T-helper 17 cell (primary cell): ENCODE results near the gene CLDN14. TPM values are rescaled to one million over a fixed set of nuclear protein-coding genes. Genes with fewer than 3 reads are reported as not detected.
"Not testable (repeated sequence)": the region's sequence is repeated elsewhere in the genome, so short reads cannot be mapped to it uniquely, and the experiment has no call there.

Experiments
- ATAC-seq: fragments of 150-1000 bp; cut with Tn5 transposase; 2 replicates; pipeline ENCODE4 v1.10.0; 2021; ENCODE audit warnings: mild to moderate bottlenecking, moderate library complexity
- DNase-seq, 3 donors: peaks; one replicate each; pipeline versions ENCODE4 v3.0.0 to v3.0.0-alpha.2; 2020 to 2021
- H3K9me3 ChIP-seq: one replicate; pipeline ENCODE4 v1.7.0; 2013; ENCODE audit warnings: low read length, mild to moderate bottlenecking; ENCODE audit not compliant: control insufficient read depth, poor library complexity, severe bottlenecking
- H3K27ac Mint-ChIP-seq: one replicate; pipeline ENCODE4 v1.8.0; 2022; ENCODE audit warnings: mild to moderate bottlenecking, moderate library complexity, mixed read lengths
- H3K27me3 Mint-ChIP-seq: one replicate; pipeline ENCODE4 v1.8.0; 2022; ENCODE audit warnings: mixed read lengths
- H3K36me3 Mint-ChIP-seq: one replicate; pipeline ENCODE4 v1.8.0; 2022; ENCODE audit warnings: low read depth, mixed read lengths
- H3K4me1 Mint-ChIP-seq: one replicate; pipeline ENCODE4 v1.8.0; 2022; ENCODE audit warnings: mild to moderate bottlenecking, mixed read lengths
- H3K4me3 Mint-ChIP-seq: one replicate; pipeline ENCODE4 v1.8.0; 2022; ENCODE audit warnings: mild to moderate bottlenecking, moderate library complexity, mixed read lengths
- total RNA-seq, 4 donors: library from RNA in 2 of 4; stranded (reverse) in 2 of 4; gene quantifications; one replicate each; pipeline ENCODE4 v1.2.3 and lab custom pipeline; 2022 to 2026

Gene CLDN14
- total RNA-seq, 2 donors from 2014 or later = not detected

DNA sequence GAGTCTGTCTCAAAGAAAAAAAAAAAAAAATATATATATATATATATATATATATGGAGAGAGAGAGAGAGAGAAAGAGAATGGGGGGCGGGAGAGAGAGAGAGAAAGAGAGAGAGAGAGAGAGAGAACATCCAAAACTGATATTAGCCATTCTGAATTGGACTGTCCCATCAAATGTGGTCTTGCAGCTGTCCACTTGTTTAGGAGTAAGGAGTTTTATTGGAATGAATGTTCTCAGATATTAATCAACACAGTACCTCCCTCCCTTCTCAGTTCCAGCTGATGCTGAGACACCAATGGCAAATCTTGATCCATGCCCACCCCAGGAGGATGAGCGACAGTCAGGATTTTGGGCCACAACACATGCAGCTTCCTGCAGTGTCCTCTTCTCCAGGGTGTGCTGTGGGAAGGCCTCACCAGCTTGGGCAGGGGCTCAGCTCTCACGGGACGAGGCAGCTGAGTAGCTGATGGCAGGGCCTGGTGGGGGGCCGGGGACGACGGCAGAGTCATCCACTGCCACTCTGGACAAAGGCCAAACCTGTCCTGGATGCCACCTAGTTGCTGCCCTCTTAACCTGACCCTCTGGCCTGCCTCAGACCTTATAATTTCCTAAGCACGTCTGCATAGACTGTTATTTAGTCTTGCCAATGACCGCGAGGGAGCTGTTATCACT, 9.3 kb upstream of the CLDN14 start:
- Mint-ChIP-seq H3K27ac (no peak overlapping the region), H3K4me1 (no peaks in the 10 kb centered on the region), H3K36me3 (no peaks in the 10 kb centered on the region), H3K27me3 (peaks cover 39% of the 10 kb centered on the region), H3K4me3 (no peak overlapping the region)
- no peak for ATAC-seq
- no peaks in the 10 kb centered on the region for H3K9me3 ChIP-seq
- DNase-seq = no peak

DNA sequence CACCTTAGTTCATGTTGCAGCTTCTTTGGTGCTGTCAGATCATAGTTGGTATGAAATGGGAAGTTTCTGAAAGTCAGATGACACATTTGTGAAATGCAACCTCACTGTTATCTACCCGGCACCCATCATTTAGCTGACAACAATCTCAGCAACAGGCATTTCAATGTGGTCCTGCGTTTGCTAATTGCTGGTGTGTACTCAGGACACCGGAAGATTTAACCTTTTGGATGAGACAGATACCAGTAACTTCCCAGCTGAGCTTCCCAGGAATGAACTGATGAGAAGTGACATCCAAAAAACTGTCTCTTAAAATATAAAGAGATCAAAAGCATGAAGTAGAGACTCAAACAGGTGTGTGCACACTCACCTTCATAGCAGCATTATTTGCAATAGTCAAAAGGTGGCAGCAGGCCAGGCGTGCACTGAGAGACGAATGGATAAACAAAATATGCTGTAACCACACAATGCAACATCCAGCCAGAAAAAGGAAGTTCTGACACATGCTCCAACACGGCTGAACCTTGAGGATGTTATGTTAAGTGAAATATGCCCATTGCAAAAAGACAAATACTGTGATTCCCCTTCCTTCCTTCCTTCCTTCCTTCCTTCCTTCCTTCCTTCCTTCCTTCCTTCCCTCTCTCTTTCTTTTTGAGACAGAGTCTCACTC, 7.9 kb upstream of the CLDN14 start:
- Mint-ChIP-seq H3K4me3 (no peak overlapping the region), H3K36me3 (no peaks in the 10 kb centered on the region), H3K27ac (no peak overlapping the region), H3K4me1 (no peaks in the 10 kb centered on the region), H3K27me3 (peaks cover 46% of the 10 kb centered on the region)
- H3K9me3 ChIP-seq = no peaks in the 10 kb centered on the region
- no peak for ATAC-seq
- no peak for DNase-seq

DNA sequence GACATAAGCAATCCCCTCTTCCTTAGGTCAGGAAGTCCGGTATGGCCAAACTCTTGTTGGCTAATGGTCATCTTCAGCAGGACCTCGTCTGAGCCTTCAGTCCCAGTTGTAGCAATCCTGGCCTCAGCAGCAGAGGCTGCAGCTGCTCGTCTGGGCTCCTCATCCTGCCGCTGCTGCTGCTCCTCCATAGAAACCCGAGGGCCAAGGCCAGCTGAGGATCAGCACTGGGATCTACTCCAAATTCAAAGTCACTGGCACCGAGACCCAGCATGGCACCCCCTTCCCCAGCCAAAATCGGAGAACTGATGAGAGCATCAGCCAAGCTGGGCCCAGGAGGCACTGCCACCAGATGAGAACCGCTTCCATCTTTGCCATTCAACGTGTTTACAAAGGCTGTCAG, 6.3 kb upstream of the CLDN14 start:
- H3K4me3 Mint-ChIP-seq = no peak overlapping the region
- peaks cover 39% of the 10 kb centered on the region for H3K27me3 Mint-ChIP-seq
- H3K36me3 Mint-ChIP-seq = no peaks in the 10 kb centered on the region
- no peak overlapping the region for H3K27ac Mint-ChIP-seq
- no peaks in the 10 kb centered on the region for H3K9me3 ChIP-seq
- H3K4me1 Mint-ChIP-seq = no peaks in the 10 kb centered on the region
- ATAC-seq (no peak), DNase-seq (no peak)

DNA sequence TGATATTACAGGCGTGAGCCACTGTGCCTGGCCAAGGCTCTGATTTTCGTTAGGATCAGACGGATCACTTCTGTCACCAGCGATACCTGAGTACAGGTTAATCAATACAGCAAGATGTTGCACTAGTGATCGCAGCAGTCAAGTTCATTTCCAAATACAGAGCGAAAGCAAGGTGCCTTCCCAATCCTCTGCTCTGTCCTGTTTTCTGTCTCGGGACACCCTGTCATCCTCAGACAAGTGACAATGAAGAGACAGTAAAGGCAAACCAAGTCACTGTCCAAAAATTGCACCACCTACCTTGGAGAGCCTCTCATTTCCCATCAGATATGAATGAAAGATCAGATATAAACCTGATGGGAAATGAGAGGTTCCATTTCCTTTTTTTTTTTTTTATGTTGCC, 5.6 kb upstream of the CLDN14 start:
- H3K4me1 Mint-ChIP-seq = no peaks in the 10 kb centered on the region
- H3K4me3 Mint-ChIP-seq = no peak overlapping the region
- H3K27me3 Mint-ChIP-seq = peaks cover 34% of the 10 kb centered on the region
- no peaks in the 10 kb centered on the region for H3K36me3 Mint-ChIP-seq
- DNase-seq (no peak), ATAC-seq (no peak)
- H3K27ac Mint-ChIP-seq = no peak overlapping the region
- H3K9me3 ChIP-seq = no peaks in the 10 kb centered on the region

DNA sequence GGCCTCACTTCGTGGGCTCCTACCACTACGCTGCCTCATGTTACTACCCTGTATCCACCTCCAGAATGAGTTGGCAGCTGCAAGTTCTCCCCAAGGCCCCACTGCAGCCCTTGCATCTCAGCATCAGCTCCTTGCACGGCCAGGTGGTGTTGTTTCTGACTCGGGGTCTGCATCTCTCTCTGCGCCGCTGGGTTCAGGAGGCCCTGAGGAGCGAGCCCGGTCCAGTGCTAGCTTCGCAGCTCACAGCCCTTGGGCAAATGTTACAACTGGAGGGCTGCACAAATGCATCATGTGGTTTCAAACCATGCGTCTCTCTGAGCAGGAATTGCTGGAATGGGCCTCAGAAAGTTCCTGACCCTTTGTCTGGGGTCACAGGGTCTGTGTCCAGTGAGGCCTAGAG, 3.2 kb upstream of the CLDN14 start:
- DNase-seq = no peak
- Mint-ChIP-seq H3K27me3 (peaks cover 46% of the 10 kb centered on the region), H3K4me1 (no peaks in the 10 kb centered on the region), H3K36me3 (peaks cover 2% of the 10 kb centered on the region), H3K4me3 (no peak overlapping the region), H3K27ac (no peak overlapping the region)
- no peak for ATAC-seq
- H3K9me3 ChIP-seq = no peaks in the 10 kb centered on the region

DNA sequence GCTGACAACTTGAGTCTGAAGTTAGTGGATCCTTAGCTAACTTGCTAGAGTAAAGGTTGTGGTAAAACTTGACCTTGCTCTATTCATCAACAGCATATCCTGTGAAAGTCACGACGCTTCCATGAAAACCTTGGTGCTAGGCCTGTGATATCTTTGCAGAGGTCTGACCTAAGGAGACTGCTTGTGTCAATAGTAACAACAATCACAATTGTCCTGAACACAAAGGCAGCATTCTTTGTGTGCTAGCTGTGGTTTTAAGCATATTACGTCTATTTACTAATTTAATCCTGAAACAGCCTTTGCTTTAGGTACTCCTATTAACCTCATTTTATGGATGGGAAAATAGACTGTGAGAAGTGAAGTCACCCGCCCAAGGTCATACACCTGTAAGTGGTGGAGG, 2.8 kb upstream of the CLDN14 start:
- ATAC-seq = no peak
- no peaks in the 10 kb centered on the region for H3K9me3 ChIP-seq
- DNase-seq = no peak
- Mint-ChIP-seq H3K4me3 (no peak overlapping the region), H3K27me3 (peaks cover 45% of the 10 kb centered on the region), H3K4me1 (no peaks in the 10 kb centered on the region), H3K27ac (no peak overlapping the region), H3K36me3 (peaks cover 2% of the 10 kb centered on the region)

DNA sequence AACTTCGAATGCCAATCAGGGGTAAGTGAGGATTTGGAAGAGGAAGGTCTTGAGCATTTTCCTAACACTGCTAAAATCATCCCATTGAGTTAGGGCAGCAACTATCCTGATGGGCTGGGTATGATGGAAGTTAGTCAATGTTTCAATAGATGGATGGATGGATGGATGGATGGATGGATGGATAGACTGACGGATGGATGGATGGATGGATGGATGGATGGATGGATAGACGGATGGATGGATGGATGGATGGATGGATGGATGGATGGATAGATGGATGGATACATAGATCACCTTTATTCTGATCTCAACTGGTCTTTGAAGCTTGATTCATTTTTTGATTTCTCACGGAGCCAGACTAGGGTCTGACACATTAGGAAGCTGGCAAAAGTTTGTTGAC, 2.3 kb upstream of the CLDN14 start:
- H3K4me3 Mint-ChIP-seq = no peak overlapping the region
- H3K36me3 Mint-ChIP-seq = peaks cover 2% of the 10 kb centered on the region
- H3K27ac Mint-ChIP-seq = no peak overlapping the region
- no peaks in the 10 kb centered on the region for H3K4me1 Mint-ChIP-seq
- peaks cover 45% of the 10 kb centered on the region for H3K27me3 Mint-ChIP-seq
- H3K9me3 ChIP-seq = no peaks in the 10 kb centered on the region
- no peak for ATAC-seq
- DNase-seq = no peak

DNA sequence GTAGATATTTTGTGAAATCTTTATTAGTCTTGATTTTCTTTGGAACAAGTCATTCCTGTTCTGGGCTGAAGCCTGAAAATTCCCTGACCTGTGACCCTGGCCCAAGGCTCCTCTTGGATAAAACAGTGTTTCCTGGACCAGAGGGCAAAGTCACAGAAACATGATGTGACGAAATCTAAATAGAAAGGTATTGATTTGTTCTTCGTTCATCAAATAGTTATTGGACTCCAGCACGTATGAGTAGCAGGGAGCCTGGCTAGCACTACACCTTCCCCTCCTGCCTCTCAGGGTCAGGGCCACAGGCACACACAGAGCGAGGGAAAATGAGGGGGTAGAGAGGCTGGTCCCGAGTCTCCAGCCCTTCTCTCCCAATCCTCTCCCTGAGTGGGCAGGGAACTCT, 1.7 kb upstream of the CLDN14 start:
- ATAC-seq (no peak), DNase-seq (no peak)
- peaks cover 40% of the 10 kb centered on the region for H3K27me3 Mint-ChIP-seq
- H3K36me3 Mint-ChIP-seq = peaks cover 2% of the 10 kb centered on the region
- no peaks in the 10 kb centered on the region for H3K4me1 Mint-ChIP-seq
- no peaks in the 10 kb centered on the region for H3K9me3 ChIP-seq
- H3K27ac Mint-ChIP-seq = no peak overlapping the region
- H3K4me3 Mint-ChIP-seq = no peak overlapping the region

DNA sequence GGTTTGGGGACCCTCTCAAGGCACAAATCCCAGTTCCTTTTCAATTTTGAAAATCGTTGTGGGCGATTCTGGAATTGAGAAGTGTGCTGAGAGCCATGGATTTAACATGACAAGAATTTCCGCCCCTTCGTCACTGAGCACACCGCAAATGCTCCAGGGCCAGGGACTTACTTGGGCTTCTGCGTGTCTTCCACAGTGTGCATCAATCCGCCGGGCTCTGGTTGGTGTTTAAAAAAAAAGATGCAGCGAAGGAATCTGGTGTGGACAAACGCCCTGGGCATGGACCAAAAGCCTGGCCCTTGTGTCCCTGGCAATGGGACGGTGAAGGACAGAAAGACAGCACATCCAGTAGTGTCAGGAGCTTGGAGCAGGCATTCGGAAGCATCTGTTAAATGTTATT, 696 bp upstream of the CLDN14 start:
- H3K4me3 Mint-ChIP-seq = no peak overlapping the region
- no peak for ATAC-seq

DNA sequence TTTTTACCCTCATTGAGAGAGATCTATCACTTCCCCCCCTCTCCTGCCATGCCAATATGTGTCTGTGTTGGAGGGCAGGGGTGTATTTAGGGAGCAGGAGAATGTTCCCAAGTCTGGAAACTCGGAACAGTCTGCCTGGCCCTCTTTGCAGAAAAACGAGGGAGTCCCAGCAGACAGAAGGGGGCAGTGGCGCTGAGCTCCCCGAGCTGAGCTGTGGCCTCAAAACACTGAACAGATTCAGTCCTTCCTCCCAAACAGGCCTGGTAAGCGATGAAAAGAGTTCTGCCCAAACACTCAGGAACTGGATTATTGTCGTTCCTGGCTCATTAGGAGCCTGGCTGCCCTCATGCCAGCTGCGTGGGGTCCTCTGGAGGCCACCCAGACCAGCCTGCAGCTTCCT, 981 bp downstream of the CLDN14 start:
- no peaks in the 10 kb centered on the region for H3K9me3 ChIP-seq
- H3K4me1 Mint-ChIP-seq = no peaks in the 10 kb centered on the region
- peaks cover 37% of the 10 kb centered on the region for H3K27me3 Mint-ChIP-seq
- peaks cover 2% of the 10 kb centered on the region for H3K36me3 Mint-ChIP-seq
- no peak for ATAC-seq
- H3K4me3 Mint-ChIP-seq = no peak overlapping the region
- H3K27ac Mint-ChIP-seq = no peak overlapping the region
- no peak for DNase-seq

More for the DNA sequence above, 696 bp upstream of the CLDN14 start:
- H3K27me3 Mint-ChIP-seq = peaks cover 30% of the 10 kb centered on the region
- peaks cover 2% of the 10 kb centered on the region for H3K36me3 Mint-ChIP-seq
- no peak for DNase-seq
- H3K4me1 Mint-ChIP-seq = no peaks in the 10 kb centered on the region
- H3K27ac Mint-ChIP-seq = no peak overlapping the region
- no peaks in the 10 kb centered on the region for H3K9me3 ChIP-seq

DNA sequence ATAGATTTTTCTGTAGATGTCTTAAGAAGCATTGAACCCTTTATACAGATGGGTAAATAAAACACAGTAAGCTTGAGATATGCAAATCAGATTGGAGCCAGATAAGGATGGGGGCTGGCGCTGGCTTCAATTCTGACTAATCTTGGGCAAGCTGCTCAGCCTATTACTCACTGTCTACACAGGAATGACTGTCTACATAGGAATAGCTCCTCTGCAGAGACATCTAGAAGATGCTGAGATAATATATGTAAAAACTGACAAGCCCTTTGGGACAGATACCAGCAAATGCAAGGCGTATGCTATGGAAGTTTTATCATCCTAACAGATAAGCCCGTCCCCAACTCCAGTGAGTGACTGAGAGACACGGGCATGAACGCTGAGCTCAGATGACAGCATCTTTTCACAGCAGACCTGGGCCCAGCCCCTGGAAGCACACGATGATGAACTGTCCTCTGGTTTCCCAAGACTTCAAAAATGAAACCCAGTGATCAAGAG, 1.7 kb downstream of the CLDN14 start:
- no peak overlapping the region for H3K27ac Mint-ChIP-seq
- ATAC-seq (no peak), DNase-seq (no peak)
- no peaks in the 10 kb centered on the region for H3K9me3 ChIP-seq
- H3K4me3 Mint-ChIP-seq = no peak overlapping the region
- H3K36me3 Mint-ChIP-seq = peaks cover 2% of the 10 kb centered on the region
- peaks cover 30% of the 10 kb centered on the region for H3K27me3 Mint-ChIP-seq
- H3K4me1 Mint-ChIP-seq = no peaks in the 10 kb centered on the region

DNA sequence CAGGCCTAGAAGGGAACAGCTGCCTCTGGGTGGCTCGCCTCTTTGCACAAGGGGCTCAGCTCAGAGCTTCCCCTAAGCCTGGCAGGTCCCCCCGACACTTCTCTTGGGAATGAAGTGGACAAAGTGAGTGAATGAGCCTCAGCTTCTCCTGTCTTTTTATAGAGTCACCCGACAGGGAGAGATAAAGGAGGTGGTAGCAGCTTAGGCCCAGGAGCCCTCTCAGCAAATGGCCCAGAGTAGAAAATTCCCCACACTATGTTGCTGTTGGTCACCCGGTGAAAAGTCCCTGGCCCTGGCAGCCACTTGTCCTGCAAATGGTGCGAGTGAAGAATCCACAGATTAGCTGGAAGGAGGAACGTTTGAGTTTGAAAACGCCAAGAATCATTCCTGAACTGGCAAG, 2.4 kb downstream of the CLDN14 start:
- no peak for DNase-seq
- H3K36me3 Mint-ChIP-seq = peaks cover 2% of the 10 kb centered on the region
- ATAC-seq = no peak
- H3K9me3 ChIP-seq = no peaks in the 10 kb centered on the region
- H3K4me3 Mint-ChIP-seq = no peak overlapping the region
- no peaks in the 10 kb centered on the region for H3K4me1 Mint-ChIP-seq
- peaks cover 23% of the 10 kb centered on the region for H3K27me3 Mint-ChIP-seq
- H3K27ac Mint-ChIP-seq = no peak overlapping the region

DNA sequence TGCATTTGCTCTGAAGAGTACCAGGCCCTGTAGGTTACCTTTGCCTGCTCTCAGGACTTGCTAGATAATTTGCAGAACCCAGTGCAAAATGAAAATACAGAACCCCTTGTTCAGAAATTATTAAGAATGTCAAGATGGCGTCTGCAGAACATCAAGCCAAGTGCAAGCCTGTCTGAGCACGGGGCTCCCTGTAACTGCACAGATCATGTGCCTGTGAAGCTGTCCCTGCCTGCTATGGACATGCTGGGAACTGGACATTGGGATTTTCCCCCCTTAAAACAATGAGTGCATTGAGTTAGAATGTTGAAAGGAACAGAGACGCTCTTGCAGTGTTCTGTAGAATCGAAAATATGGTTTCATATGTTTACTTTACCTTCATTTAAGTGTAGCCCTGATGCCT, 2.9 kb downstream of the CLDN14 start:
- Mint-ChIP-seq H3K4me3 (no peak overlapping the region), H3K27ac (no peak overlapping the region), H3K27me3 (peaks cover 23% of the 10 kb centered on the region), H3K36me3 (peaks cover 2% of the 10 kb centered on the region), H3K4me1 (no peaks in the 10 kb centered on the region)
- no peak for ATAC-seq
- H3K9me3 ChIP-seq = no peaks in the 10 kb centered on the region
- DNase-seq = no peak

DNA sequence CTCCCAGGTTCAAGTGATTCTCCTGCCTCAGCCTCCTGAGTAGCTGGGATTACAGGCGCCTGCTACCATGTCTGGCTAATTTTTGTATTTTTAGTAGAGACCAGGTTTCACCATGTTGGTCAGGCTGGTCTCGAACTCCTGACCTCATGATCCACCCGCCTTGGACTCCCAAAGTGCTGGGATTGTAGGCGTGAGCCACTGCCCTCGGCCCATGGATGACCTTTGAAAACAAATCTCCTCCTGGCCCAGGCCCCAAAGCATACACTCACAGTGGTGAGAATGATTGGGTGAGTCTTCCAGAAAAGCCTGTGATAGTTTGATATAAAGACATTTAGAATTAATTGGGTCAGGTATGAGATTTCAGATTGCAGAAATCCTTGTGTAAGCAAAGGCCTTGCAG, 3.4 kb downstream of the CLDN14 start:
- DNase-seq, H3K4me1 Mint-ChIP-seq, H3K4me3 Mint-ChIP-seq, ATAC-seq, H3K27ac Mint-ChIP-seq, H3K36me3 Mint-ChIP-seq, H3K9me3 ChIP-seq: not testable (repeated sequence)
- peaks cover 23% of the 10 kb centered on the region for H3K27me3 Mint-ChIP-seq
